Measurements from ENCODE around the gene LGALS14.
"Not testable (repeated sequence)": the region's sequence is repeated elsewhere in the genome, so short reads cannot be mapped to it uniquely, and the experiment has no call there.

The LGALS14 gene, protein sequence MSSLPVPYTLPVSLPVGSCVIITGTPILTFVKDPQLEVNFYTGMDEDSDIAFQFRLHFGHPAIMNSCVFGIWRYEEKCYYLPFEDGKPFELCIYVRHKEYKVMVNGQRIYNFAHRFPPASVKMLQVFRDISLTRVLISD

DNA sequence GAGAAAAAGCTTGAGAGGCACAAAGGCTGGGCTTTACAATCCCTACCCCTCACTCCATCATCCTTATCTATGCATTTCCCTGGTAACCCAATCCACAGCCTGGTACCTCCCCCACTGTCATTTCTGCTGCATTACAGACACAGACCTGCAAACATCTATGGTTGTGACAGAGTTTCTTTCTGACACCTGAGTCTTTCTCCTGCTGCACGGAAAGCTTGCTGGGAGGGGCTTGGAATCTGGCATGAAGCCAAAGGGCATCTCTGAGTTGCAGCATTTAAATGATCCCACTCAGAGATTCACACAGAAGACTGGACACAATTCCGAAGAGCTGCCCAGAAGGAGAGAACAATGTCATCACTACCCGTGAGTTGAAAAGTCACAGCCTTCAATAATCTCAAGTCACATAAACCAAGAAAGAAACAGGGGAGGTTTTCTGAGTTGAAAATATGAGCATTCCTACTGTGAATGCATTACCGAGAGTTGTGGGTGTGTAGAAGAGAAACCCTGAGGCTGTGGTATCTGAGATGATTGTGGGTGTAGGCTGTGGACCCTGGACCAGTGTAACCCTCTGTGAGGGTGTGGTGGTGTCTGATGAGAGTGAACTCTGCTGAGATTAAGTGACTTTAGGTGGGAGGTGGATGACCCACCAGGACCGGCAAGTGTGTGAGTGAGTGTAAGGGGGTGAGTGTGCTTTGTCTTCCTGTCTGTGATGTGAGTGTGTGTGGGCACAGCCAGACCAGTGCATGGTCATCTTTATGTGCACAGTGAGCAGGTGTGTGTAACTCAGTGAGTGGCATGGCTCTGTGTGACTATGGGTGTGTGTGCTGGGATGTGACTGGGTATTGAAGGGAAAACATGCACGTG is at the start of gene LGALS14:
Gene LGALS14 (plus strand): TSS at position 301 of the 864 bp plus-strand sequence. CDS start 48 bp downstream, at position 349.
- DNase-seq: no peak

DNA sequence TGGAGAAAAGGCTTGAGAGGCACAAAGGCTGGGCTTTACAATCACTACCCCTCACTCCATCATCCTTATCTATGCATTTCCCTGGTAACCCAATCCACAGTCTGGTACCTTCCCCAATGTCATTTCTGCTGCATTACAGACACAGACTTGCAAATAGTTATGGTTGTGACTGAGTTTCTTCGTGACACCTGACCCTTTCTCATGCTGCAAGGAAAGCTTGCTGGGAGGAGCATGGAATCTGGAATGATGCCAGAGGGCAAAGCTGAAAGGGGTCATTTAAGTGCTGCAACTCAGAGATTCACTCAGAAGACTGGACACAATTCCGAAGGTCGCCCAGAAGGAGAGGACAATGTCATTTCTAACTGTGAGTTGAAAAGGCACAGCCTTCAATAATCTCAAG is 48.7 kb upstream of the LGALS14 start, which contains the start of gene LGALS16:
Gene LGALS16 (plus strand): TSS at position 301 of the 400 bp plus-strand sequence. CDS start 49 bp downstream, at position 350.
- no peak for DNase-seq

DNA sequence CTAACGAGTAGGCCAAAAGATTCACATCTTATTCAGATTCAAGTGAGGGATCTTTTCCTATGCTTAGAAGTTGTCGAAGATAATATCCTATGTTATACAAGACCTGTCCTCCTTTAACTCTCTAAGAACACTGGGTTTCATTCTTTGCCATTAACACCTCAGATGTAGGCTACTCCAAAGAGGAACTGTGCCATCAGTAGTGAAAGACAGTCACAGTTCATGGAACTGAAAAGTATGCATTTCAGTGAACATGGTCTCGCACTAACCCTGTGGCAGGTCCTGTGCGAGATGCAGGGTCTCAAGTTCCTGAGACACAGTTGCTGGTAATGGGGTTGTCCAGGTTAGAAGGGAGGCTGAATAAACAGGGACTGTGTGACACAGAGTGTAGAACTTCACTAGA is 44.5 kb upstream of the LGALS14 start:
- DNase-seq: no peak

DNA sequence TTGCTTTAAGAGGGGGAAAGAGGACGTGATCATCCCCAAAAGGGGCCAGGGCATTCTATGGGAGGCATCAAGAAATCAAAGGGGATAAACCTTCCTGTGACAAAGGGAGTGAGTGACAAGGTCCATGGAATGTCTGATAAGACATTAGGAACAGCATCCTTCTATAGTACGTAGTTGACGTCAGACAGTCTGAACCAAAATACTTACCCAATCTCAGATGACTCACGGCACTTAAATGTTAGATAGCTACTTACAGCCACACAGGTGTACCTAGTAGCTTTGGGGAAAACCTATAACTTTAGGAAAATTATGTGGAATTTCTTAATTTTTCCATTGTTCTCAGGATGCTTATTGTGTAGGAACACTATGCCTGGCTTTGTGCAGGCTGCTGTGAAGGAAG is 43.6 kb upstream of the LGALS14 start:
- DNase-seq: no peak

DNA sequence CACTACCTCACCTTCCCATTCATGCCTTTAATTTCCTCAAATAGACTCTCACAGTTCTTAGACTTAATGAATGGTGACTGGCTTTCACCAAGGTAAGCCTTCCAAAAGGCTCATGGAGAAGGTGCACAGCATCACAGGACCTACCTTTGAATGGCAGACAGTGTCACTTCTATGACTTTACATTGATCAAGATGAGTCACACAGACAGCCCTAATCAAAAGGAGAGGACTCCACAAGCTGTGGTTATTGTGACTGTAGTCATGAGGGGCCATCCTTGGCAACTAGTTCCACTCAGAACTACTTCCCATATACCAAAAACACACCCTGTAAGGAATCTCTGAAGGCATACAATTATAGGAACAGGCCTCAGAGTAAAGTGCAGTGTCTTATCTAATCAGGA is 42.7 kb upstream of the LGALS14 start:
- no peak for DNase-seq

DNA sequence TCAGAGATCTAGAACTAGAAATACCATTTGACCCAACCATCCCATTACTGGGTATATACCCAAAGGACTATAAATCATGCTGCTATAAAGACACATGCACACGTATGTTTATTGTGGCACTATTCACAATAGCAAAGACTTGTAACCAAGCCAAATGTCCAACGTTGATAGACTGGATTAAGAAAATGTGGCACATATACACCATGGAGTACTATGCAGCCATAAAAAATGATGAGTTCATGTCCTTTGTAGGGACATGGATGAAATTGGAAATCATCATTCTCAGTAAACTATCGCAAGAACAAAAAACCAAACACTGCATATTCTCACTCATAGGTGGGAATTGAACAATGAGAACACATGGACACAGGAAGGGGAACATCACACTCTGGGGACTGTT is 34.4 kb upstream of the LGALS14 start:
- DNase-seq: not testable (repeated sequence)

DNA sequence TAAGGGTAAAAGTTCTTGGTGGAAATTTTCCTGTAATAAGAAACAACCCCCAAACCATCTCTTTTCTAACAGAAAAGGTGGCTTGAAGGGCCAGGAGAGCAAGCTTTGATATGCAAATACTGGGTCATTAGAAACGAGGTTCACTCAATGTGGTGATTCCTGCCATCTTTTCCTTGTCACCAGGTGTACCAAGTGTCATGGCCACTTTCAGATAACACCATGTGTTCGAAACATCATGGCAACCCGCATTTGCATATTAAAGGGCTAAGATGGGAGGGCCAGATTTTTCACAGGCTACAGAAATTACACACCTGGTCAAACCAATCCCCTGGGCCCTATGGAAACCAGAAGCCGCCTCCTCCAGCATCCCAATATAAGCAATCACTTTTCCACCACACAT is 33.3 kb upstream of the LGALS14 start:
- no peak for DNase-seq

DNA sequence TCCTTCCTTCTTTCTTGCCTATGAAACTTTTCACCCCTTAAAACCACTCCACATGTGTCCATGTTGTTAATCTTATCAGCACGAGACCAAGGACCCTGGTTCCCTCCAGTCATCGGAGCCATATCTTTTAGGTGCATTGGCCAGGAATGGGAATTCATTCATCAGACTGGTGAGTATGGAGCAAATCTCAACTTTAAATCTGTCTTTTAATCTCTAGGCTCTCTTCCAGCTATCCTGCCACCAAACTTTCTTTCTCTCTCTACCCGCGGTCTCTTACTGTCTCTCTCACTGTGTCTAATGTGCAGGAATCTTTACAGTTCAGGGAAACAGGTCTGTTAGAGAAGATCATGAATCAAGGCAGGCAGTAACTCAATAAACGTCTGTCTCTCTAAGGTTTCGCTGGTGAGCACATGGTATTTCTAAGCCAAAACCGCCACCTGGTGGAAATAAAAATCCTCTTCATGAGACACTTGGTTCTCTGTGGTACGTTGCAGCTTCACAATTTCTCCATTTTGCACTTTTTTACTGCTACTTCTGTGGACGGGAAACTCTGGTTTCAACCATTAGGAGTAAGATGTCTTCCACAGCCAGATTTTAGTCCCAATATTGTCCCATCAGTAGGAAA is 32.4 kb upstream of the LGALS14 start:
- DNase-seq: peak; percentile 55 to 73

DNA sequence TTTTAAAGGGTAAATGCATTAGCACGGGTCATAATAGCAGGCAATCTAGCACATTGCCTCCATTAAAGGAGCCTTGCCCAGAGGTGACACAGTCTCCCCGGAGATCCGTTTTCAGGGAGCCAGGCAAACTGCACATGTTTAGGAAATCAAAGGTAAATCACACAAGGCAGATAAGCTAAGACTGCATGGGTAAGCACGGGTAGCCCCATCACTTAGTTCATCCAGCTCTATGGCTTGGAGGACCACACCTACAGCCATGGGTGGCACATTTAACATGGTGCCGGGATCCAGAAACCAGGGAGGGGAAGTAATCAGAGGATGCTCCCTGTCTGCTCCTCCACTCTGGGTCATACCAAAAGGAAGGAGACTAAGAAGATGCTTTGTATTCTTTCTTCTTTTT is 31.8 kb upstream of the LGALS14 start:
- no peak for DNase-seq

DNA sequence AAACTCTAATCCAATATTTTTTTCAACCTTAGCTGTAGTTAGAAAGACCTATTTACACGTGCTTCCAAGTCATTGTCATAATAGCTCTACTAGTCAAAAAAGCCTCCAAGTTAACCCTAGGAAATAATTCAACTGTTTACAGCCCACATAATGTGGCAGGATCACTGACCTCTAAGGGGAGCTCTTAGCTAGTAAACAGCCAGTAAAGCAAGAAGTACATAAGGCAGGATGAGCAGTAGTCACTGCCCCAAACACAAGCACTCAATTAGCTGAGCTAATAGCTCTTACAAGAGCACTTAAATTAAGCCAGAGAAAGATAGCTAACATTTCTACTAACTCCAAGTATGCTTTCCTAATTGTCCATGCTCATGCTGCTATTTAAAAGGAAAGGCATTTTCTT is 30.4 kb upstream of the LGALS14 start:
- peak in 1 of 2 donors; percentile 20 for DNase-seq

DNA sequence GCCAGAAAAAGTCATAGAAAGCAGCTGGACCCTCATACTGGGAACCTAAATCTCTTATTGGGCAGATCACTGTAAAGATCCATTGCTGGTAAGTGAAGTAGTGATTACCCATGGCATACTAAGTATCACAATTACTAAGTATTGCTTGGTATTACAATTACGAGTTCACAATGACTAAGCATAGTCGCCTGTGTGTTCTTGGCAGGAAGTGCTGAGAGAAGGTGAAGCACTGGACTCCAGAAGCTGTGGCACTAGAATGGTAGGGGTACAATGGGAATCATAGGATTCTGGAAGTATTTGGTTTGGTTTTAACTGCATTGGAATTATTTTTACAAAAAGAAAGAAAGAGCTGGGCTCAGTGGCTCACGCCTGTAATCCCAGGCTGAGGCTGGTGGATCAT is 28.3 kb upstream of the LGALS14 start:
- DNase-seq: no peak

DNA sequence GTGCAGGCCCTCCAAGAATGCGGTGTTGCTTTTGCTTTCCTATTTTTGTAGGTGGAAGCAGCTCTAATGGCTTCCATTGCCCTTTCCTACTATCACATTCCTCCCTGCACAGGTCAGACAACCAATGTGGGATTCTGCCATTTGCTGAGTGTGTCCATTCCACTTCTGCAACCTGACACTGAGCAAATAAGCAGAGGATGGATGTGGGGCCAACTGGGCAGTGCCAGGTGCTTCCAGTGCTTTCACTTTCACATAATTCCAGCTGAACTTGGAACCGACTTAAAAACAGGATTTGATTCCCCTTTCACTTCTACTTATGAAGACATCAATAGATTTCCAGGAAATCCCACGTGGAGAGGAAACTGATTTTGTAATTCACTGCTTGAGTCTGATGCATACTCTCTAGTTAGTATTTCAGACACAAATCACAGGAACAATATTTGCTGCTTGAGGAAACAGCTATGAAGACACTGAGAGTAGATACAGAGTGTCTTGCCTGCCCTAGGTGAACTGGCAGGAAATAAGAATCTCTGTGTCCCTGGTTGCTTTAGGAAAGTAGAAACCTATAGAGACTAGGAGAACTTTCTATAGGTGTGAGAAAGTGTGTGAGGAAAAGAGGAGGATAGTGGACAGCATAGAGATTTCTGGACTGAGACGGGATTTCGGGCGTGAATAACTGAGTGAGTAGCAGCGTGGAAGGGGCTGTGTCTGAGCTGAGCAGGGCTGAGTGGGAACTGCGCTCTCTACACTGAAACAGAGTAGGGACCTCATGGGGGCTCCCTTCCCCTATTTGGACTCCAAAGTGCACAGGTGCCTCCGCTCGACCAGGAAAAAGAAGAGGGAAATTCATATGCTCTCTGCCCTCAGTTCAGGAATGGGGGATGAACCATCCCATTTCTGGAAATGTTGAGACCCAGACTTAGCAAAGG is 26.1 kb upstream of the LGALS14 start:
- no peak for DNase-seq

DNA sequence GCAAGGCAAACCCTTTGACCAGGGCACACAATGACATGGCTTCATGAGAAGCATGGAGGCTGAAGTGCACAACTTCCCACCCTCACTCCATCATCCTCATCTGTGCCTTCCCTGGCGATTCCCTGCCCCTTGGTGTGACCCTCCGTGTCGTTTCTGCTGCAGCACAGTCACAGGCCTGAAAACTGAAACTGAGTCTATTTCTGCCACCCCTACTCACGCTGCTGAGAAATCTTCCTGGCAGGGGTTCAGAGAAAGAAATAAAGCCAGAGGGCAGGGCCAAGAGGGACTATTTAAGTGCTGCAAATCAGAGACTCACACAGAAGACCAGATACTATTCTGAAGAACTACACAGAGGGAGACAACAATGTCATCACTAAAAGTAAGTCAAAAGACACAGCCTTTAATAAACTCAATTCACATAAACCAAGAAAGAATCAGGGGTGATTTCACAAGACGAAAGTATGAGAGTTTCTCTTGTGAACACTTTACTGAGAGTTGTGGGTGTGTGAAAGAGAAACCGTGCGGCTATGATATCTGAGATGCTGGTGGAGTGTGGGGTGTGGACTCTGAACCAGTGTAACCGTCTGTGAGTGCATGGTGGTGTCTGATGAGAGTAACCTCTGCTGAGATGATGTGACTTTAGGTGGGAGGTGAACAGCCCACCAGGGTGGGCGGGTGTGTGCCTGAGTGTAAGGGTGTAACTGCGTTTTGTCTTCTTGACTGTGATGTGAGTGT is 25.1 kb upstream of the LGALS14 start:
- peak in 1 of 2 donors; percentile 24 for DNase-seq

DNA sequence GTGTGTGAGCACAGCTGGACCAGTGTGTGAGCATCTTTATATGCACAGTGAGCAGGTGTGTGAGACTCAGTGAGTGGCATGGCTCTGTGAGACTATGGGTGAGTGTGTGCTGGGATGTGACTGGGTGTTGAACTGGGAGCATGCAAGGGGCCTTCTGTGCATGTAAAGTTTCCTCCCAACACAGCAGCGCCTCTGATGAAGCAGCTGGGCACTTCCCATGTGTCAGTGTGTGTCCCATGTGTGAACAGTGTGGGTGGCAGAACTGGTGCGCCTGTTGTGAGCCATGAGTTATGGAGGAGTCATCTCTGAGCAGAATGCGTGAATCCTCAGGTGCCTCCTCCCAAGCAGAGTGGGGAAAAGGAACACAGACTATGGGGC is 24.5 kb upstream of the LGALS14 start:
- no peak for DNase-seq

DNA sequence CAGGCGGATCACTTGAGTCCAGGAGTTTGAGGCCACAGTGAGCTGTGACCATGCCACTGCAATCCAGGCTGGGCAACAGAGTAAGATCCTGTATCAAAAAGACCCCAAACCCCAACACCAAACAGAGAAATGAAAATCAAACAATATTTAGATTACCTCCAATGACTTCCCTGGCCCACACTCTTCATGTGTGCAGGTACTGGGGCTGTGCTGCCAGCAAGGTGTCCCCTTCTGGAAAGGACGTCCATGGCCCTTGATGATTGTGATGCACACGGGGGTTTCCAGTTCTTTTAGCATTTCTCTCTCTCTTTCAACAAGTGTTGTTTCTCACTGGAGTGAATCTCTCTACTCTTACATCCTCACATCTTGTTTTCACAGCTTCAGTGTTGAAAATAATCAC is 23.7 kb upstream of the LGALS14 start:
- DNase-seq: no peak

DNA sequence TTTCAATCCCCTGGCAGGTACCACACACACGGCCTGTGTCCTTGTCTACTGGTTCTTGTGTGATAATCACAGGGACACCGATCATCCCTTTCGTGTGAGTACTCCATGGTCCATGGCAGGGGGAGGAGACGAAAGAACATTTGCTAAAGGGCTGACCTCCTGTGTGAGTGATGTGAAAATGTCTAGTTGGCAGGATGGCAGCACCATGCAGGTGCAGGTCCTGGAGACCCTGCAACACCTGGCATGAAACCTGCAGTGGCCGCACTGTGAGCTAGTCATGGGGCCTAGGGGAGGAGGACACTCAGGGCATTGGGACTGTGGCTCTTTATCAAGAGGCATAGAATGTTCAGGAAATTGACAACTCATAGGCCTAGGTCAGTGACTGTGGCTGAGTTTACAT is 22.9 kb upstream of the LGALS14 start:
- DNase-seq: no peak

DNA sequence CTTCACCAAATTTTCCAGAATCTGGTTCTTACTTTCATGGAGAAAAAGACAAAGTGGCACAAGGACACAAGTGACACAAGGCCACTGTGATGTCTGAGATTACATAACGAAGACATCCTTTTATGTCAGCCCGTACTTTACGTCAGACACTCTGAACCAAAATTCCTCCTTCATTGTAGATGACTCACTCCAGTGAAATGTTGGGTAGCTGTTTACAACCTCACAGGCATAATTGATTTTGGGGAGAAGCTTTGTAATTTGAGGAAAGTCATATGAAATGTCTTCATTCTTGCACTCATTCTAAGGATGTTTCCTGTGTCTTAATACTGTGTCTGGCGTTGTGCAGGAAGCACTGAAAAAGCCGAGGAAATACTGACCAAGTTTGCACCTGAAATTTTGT is 20.0 kb upstream of the LGALS14 start:
- no peak for DNase-seq

DNA sequence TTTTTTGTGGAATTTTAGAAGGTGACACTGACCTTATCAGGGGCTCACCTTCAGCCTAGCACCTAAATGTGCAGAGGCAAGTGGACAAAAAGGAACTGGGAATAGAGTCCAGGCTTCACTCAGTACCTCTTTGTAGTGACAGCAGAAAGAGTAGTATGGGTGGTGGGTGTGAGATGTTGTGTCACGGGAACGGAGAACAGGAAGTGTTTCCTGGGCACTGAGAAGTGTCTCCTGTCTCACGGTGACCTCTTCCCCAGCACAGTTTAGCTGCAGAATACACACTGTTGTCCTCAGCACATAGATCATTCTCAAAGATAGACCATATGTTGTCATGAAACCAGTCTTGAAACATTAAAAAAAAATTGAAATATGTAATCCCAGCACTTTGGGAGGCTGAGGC is 17.5 kb upstream of the LGALS14 start:
- DNase-seq: no peak

DNA sequence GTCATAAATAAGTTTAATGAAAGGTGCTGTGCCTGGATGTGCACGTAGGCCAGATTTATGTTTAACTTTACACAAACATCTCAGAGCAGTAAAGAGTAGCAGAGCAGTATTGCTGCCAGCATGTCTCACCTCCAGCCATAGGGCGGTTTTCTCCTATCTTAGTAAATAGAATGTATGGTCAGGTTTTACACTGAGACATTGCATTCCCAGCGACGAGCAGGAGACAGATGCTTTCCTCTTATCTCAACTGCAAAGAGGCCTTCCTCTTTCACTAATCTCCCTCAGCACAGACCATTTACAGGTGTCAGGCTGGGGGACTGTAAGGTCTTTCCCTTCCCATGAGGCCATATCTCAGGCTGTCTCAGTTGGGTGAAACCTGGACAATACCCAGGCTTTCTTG is 15.6 kb upstream of the LGALS14 start:
- DNase-seq: not testable (repeated sequence)

DNA sequence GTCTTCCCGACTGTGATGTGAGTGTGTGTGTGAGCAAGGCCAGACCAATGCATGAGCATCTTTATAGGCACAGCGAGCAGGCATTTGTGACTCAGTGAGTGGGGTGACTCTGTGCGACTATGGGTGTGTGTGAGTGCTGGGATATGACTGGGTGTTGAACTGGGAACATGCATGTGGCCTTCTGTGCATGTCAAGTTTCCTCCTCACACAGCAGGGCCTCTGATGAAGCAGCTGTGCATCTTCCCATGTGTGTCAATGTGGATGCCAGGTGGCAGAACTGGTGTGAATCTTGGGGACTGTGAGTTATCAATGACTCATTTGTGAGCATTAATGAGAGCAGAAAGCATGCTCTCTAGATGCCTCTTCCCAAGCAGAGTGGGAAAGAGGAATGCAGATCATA is 12.1 kb upstream of the LGALS14 start:
- DNase-seq: no peak

DNA sequence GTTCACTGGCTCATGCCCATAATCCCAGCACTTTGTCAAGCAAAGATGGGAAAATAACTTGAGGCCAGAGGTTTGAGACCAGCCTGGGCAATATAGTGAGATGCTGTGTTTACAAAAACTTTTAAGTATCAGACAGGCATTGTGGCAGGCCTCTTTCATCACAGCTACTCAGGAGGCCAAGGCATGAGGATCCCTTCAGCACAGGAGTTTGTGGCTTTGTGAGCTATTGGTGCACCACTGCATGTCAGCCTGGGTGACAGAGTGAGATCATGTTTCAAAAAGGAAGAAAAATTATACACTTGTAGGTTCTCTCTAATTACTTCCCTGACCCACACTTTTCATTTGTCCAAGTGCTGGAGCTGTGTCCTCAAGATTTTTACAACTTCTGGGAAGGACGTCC is 11.5 kb upstream of the LGALS14 start:
- DNase-seq: no peak

DNA sequence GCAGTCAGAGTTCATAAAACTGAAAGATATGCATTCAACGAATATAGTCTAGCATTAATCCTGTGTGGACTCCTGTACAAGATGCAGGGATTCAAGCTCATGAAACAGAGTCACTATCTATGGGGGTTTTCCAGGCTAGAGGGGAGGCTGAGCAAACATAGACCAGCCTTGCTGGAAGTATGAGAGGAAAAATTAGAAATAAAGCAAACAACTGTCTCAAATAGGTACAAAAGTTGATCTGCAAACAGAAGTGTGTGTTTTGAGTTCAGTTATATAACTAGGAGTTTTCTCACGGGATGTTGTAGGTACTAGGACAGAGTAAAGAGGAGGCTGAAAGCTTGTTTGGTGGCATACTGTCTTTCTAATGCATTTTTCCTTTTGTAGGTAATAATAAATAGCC is 8.5 kb upstream of the LGALS14 start:
- no peak for DNase-seq
